Ramos (cell line): Measurements from ENCODE around the gene SCARB2.

Experiments
- in situ Hi-C: fragments of 300-500 bp; cut with MboI; formaldehyde crosslinking; loops from one replicate; pipeline ENCODE4 v1.14.3; 2022; ENCODE audit warnings: low sequenced_read_pairs; ENCODE audit not compliant: unreplicated experiment

SCARB2 gene

DNA sequence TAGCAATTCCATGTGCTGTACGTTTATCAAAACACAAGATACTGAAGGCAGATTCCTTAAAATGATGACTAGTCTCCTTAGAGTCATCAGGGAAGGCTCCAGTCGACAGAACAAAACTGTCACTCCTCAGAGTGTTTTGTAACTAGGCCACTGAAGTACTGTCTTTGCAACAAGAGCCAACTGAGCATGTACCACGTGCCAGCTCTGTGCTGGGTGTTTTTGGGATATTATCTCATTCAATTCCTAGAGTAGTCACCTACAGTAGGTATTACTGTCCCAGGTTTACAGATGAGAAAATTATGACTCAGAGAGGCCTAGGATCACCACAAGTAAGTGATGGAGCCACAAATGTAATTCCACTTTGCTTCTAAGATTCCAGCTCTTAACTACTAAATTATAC is 47.1 kb downstream of the SCARB2 start:
- in situ Hi-C loops: no loop called here

DNA sequence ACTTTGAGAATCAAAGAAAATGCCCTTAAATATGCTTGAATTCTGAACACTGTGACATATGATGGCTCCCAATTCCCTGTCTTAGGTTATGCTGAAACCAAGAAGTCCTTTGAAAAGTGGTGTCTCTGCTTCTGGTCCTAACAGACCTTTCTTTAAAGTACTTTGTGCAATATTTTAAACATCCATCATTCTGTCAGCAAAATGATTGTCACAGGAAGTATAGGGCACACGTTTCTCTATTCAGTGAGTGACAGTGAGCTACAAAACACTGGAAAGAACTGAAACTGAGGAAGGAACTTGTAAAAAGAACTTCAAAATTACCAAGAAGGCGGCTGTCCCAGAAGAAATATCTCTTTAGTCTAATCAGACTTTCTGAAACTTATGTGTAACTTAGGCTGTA is 53.3 kb downstream of the SCARB2 start:
- in situ Hi-C loops: no loop called here

DNA sequence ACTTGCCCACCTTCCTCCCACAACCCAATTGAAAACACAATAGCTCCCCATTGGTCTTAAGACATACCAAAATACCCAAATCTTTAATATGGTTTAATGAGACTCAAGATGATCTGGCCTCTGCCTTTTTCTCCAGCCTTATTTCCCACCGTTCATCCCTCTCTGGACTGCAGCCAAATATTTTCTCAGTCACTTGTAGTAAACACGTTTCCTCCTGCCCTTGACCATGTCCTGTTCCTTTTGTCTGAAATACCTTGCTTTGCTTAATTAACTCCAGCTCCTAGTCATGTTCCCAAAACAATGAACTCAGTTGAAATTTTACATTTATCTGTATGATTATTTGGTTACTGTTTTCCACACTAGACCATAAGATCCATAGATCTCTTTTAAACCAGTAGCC is 57.0 kb downstream of the SCARB2 start:
- in situ Hi-C loops: no loop called here

DNA sequence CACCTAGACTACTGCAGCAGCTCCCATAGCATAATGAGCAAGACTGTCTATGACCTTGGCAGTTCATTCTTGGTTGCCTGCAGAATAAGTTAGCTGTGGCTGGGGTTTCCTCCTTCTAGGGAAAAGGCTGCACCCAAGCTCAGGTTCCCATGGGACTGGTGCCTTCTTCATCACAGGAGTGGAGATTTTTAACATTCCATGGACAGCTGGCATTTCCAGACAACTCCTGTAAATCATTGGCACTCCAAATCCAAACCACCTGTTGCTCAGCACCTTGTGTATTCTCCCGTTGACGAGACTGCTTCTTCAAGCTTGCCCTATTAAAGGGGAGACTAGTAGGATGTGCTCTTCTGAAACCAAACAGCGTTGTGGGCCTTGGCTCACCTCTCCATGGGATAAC is 57.6 kb downstream of the SCARB2 start:
- in situ Hi-C loops: no loop called here

DNA sequence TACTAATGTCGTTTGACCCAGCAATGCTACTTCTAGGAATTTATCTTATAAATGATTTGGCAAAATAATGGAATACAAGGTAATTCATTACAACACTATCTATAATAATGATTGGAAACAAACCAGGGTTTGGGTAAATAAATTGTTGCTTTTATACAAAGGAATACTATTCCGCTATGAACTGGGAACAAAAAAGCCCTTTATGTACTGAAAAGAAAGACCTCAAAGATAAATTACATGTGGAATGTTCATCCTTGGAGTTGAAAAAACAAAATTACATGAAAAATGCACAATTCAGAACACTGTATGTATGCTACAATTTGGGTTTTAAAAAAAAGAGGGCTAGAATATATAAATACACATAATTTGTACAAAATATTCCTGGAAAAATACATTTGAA is 60.3 kb downstream of the SCARB2 start:
- in situ Hi-C loops: no loop called here

DNA sequence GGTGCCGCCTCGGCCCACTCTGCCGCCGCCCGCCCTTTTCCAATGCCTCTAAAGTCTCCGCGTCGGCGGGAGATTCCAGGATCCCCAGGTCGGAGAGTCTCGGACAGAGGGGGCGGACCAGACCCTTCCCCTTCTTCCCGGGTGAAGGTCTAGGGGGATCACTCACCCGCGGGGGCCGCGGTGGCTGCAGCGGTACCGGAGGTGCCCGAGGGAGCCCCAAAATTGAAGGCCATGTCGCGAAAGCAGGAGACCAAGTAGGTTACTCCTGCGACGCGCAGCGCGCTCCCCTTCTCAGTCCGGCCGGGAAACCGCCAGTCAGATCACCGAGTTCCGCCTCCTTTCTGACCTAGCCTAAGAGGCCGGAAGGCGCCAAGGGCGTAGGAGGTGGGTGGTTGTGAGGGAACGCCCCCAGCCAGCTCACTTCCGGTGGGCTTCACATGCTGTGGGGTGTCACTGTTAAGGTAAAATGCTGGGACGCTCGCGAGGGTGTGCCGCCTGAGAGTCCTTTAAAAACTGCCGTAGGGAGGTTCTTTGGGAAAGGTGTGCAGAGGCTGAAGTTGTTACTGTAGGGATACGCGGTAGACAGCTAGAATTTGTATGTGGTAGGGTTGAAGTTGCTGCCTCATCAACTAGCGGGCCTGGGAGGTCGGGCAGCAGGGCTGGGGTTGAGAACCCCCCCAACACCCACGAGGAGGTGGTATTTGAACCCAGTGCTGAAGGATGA is 65.3 kb downstream of the SCARB2 start, which contains the start of gene NUP54:
Gene NUP54, minus strand, starts transcription at position 256 of the 724 bp plus-strand sequence. Its CDS starts 23 bp downstream, at position 233.
- in situ Hi-C loops: no loop called here

DNA sequence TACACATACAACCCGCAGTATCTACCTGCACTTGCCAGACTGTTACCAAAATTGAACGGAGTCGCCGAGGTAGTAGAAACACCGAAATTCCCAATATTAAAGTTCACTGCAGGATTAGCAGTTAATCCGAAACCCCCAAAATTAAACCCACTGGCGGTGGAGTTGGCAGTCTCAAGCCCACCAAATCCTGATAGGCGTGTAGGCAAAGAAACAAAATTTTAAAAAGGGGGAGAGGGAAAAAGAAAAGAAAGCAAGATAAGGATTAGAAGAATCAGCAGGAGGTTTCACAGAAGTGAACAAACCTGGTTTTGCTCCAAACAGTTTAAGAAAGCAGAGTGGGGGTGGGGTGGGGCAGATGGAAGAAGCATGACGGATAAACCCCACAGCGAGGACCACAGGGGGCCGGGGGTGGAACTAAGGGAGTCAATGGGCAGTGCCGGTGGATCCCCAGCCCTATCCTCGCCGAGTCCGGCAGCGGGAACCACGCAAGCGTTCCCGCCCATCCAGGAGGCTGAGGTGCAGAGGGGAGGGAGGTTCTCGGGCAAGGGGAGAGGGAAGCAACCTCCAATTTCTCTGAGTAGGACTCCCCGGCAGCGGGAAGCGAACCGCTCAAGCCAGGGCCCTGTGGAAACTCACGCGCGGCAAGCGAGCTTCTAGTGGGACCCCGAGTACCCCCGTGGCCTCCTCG is 66.0 kb downstream of the SCARB2 start:
- in situ Hi-C loops: no loop called here

DNA sequence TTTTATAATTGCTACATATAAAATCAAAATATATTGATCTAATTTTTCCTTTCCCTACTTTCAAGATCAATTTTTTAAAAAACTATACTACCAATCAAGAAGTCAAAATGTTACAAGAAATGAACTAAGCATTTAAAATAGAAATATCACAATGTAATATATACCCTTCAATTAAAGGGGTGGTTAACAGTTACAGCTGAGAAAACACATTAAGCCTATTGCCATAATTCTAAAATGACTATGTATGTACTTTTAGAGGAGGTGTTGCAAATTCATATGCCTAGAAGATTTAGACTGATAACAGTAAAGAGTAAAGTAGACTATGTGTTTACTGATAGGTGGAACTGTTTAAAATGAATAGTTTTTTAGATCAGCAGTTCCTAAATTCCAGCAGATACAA is 69.1 kb downstream of the SCARB2 start:
- in situ Hi-C loops: no loop called here

DNA sequence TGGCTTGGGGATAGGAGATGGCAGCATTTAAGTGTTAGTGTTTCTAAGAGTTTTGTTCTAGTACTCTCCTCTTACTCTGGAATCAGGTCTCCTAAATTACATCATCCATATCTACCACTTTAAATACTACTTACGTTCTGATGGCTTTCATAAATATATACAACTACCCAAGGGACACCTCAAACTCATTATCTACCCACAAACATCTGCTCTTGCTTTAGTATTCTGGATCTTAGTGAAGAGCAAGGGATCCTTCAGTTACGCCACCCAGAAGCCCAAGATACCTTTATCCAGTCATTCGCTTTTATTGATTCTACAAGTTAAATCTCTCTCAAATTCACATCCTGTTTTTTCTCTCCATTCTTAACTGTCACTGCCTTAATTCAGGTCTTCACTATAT is 72.4 kb downstream of the SCARB2 start:
- in situ Hi-C loops: no loop called here

DNA sequence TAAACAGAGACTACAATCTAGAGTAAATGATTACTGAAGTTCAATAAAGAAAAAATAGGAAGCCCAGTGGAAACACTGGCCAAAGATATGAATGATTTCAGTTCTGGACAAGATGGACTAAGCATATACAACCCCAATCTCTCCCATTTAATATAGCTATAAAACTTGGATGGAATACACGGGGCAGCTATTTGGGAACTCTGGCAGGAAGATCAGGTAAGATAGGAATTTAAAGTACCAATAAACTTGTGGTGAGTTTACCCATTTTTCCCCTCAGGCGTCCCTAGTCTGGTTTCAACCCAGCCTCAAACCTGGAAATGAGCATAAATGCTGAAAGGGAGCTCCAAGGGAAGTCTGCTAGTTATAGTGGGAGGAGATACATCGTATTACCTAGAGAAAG is 85.9 kb downstream of the SCARB2 start:
- in situ Hi-C loops: no loop called here

DNA sequence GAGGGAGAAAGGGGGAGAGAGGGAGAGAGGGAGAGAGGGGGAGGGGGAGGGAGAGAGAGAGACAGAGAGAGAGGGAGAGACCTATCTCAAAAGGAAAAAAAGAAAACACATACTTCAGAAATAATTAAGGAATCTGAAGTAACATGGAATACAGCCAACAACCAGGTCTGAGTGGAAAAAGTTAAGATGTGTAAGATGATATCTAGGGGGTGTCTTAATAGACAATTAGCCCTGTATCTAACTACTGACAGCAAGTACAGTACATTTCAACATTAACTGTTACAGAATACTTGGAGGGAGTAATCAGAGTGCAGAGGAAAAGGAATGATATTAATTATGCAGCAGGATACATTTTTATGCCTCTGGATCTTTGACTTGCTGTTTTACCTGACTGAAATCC is 87.8 kb downstream of the SCARB2 start:
- in situ Hi-C loops: no loop called here

DNA sequence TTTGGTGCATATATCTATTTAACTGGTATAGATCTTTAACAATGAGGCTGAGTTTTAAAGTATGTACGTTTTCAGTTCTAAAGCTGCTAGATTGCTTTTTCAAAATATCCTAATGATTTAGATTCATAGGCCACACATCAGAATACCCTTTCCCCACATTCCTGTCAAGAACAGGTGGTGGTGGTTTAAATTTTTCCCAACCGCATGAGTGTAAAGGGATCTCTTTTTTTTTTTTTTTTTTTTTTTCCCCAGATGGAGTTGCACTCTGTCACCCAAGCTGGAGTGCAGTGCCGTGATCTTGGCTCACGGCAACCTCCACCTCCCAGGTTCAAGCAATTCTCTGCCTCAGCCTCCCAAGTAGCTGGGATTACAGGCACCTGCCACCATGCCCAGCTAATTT is 93.4 kb downstream of the SCARB2 start:
- in situ Hi-C loops: no loop called here

DNA sequence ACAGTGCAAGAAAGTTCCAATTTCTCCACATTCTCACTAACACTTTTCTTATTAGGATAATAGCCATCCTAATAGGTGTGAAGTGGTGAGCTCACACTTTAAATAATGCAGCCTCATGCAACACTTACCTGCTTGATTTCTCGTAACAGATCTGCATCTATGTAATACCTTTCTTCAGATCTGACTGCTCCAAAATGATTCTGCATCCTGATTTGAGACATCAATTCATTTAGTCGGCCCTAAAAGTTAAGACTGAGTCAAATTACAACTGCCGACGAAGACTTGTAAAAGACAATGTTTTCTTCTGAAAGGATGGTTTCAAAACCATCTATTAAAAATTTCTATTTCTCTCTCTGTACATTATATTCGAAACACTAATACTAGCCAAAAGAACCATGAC is 96.1 kb downstream of the SCARB2 start:
- in situ Hi-C loops: no loop called here

DNA sequence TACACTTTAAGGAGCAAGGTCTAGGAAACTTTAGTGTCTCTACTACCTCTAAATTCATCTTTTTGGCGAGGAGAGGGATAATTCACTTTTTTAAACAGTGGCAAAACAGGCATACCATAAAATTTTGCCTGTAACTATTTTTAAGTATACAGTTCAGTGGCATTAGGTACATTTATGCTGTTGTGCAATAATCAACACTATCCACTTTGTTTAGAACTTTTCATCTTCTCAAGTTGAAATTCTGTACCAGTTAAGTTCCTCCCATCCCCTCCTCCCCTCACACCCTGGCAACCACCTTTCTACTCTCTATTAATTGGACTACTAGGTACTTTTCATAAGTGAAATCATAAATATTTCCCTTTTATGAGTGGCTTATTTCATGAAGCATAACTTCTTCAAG is 96.8 kb downstream of the SCARB2 start:
- in situ Hi-C loops: no loop called here
